CD4-positive, alpha-beta T cell treated with Interleukin-10 for 1 hour (primary cell): ENCODE results near the gene REX1BD.

Experiments
- DNase-seq: peaks from one replicate; pipeline ENCODE4 v3.0.0-alpha.2; 2020

Gene REX1BD

DNA sequence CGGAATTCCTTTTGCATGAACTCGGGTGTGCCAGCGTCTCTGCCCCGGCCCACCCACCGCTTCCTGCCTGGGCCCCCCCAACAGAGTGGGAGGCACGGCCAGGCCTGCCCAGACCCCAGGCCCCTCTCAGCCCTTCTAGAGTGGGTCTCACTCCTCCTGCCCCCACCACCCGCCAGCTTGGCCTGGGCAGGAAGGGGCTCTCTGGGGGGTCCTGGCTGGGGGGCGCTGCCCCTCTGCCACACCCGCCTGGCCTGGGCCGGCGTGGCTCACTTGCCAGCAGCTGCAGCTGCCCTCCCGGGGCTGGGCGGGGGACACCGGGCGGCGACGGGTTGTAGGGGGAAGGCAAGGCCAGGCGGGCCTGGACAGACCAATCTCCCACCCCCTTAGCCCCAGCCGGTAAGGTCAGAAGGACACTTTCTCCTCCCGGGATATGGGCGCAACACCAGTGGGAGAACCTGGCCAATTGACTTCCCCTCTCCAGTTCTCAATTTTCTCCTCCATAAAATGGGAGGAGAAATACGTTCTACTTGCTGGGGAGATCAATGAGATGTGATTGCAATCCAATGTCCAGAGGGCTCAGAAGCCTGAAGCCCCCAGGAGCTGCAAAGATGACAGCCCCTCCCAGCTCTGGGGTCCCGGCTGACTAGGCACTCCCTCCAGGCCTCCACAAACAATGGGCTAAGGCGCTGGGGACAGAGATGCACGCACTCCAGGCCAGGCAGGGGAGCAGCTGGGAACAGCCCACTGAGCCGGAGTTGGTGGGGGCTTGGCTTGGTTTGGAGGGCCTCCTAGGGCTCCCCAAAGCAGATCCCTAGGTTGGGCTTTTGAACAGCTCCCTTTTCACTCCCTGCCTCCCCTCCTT lies 15.6 kb downstream of the REX1BD start:
- no peak for DNase-seq

- no peak for DNase-seq
These were observed 16.2 kb downstream of the REX1BD start for GRCh38 chr19:18604820-18605159.

GRCh38 chr19:18605196-18605545 lies 16.6 kb downstream of the REX1BD start:
- no peak for DNase-seq

GRCh38 chr19:18605546-18606280 lies 17.1 kb downstream of the REX1BD start:
- DNase-seq, result no peak

- no peak for DNase-seq
These were observed 18.0 kb downstream of the REX1BD start, which contains the start of gene CRLF1 for GRCh38 chr19:18606281-18607225. Gene CRLF1, minus strand, starts transcription at chr19:18606799. Its CDS starts 143 bp downstream, at chr19:18606656.

GRCh38 chr19:18607226-18608101 lies 18.9 kb downstream of the REX1BD start:
- no peak for DNase-seq

DNA sequence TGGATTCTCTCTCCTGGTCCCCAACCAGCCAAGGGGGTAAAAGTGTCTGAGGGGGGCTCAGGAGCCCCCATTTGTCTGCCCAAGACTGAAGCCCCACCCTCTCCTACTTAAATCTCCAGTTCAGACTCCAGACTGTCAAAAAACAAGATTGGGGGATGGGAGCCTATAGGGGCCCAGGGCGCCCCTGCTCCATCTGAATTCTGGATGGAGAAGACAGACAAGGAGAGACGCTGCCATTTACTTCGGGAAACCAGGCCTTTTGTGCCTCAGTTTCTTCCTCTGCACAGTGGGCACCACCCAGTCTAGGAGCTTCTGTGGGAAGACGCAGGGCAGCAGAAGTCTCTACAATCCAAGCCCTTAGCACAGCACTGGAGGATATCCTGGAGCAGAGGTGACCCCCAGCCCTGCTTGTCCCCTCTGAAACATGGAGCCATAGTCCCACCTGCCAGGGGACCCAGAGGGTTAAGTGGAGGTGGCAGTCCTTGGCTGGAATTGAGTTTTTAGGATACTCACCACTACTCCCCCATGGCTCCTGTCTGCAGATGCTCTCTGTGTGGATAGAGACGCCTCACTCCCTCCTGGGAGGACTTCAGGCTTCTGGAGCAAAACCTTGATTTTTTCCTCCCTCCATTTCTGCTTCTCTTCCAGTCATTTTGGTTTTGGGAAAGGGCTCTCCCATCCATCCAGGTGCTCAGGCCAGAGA lies 19.7 kb downstream of the REX1BD start:
- no peak for DNase-seq

DNA sequence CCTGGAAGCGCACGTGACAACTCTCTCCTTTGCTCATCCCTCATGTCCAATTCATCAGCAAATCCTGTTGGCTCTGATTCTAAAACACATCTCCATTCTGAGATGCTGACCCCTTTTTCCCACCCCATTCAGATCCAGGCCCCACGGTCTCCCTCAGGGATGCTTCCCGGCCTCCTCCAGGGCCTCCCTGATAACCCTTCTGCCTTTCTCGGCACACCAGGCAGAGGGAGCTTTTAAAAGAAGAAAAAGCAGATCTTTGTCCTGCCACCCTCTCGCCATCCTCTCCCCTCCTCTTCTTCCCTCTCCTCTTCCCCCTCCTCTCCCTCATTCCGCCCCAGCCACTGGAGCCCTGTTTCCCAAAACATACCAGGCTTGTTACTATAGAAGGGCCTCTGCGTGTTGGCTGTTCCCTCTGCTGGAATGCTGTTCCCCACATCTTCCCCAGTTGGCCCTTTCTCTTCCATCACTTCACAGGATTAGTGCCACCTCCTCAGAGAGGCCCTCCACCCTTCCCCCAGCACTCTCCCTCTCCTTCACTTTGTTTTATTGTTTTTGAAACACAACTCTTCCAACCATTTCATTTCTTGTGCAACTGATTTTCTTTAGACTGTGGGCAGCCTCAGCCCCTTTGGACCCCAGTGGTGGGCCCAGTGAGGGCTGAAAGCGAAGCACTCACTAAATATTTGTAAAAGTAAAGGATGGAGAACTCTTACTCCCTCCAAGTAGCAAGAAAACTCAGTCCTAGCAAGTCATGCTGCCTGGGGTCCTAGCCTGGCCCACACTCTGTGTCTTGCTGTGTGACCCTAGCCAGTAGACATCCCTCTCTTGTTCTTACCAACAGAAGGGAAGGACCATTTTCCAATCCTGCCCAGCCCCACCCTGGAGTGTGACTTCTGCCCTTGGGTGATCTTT lies 20.5 kb downstream of the REX1BD start:
- DNase-seq, result no peak

DNA sequence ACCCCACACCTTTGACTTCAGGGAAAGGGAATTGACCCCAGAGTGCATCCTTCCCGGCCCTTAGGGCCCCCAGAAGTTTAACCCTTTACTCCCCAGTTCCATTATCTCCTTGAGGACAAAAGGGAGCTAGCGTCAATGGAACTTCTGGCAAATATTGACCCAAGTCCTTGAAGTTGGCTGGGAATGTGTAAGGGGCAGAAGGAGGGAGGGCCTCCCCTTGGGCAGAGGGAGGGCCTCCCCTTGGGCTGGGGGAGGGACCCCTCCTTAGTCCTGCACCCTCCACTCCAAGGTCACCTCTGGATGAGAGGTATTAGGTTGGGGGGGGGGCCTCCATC lies 21.1 kb downstream of the REX1BD start:
- DNase-seq, result no peak

DNA sequence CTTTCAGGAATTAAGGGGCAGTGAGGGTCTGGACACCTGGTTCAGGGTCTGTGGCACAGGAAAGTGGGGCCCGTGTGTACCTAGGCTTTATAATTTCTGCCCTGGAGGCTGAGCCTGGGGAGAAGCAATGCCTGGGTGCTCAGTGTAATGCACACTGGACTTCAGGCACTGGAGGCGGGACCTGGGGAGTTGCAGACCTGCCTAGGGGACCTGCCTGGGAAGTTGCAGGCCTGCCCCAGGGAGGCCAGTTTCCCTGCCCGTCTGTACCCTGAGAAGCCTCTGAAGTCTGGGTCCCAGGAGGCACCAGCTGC lies 21.6 kb downstream of the REX1BD start:
- DNase-seq, result no peak

DNA sequence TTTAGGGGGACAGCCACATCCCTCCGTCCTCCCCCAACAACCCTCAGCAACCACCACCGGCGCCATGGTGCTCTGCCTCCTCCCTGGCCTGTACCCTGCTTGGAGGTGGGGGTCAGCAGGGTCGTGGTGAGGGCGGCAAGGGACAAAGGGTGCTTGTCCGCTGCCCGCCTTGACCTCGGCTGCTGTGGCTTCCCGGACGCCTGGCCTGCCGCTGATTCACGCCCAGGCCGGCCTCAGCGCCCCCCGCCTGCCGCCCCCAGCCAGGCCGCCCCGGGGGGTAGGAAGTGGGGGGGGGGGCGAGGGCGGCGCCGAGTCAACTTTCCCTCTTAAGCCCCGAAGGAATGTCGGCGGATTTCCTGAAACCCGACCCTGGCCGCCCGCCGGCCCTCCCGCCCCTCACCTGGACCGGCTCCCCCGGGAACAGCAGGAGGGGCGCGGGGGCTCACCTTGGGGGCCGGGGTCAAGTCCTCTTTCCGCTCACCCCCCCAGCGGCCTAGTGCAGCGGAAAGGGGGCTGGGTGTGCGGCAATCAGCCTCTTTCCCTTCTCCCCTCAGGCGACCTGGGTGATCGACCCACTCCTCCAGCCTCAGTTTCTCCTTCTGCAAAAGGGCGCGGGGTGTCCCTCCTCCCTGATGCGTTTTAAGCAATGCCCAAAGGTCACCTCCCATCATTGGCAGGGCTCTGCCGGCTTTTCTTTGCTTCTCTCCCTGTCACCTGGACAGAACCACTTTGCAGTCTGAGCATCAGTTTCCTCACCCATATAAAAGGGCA lies 22.1 kb downstream of the REX1BD start:
- DNase-seq, result no peak

- DNase-seq, result peak; percentile 38
These were observed 22.9 kb downstream of the REX1BD start for GRCh38 chr19:18611327-18612050.

DNA sequence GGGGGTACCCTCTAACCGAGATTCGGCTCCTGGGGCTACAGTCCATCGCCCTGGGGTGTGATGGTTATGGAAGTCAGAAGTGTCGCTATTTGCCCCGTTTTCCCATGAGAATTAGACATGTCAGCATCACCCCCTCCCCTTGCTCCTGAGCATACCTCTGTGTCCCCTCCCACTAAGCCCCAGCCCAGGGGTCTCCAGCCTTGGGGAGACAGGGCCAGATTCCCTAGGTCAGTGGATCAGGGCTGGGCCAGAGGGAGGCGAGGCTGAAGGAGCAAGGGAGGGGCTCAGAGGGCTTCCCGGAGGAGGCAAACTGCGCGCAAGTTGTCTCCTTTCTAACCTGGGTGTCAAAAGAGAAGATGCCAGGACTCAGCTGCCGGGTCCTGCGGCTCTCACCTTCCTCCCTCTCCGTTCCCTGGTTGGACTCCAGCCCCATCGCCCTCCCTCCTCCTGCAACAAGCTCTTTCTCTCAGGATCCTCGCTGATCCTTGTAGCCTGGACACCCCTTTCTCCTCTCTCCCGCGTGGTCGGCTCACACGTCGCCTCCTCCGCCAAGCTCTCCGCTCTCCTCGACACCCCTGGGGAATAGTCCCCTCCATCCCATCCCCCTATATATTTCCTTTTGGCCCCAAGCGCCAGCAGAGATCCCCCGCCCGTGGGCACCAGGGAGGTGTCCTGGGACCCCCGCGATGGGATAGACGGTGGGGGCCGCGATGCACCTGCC lies 23.6 kb downstream of the REX1BD start:
- no peak for DNase-seq

DNA sequence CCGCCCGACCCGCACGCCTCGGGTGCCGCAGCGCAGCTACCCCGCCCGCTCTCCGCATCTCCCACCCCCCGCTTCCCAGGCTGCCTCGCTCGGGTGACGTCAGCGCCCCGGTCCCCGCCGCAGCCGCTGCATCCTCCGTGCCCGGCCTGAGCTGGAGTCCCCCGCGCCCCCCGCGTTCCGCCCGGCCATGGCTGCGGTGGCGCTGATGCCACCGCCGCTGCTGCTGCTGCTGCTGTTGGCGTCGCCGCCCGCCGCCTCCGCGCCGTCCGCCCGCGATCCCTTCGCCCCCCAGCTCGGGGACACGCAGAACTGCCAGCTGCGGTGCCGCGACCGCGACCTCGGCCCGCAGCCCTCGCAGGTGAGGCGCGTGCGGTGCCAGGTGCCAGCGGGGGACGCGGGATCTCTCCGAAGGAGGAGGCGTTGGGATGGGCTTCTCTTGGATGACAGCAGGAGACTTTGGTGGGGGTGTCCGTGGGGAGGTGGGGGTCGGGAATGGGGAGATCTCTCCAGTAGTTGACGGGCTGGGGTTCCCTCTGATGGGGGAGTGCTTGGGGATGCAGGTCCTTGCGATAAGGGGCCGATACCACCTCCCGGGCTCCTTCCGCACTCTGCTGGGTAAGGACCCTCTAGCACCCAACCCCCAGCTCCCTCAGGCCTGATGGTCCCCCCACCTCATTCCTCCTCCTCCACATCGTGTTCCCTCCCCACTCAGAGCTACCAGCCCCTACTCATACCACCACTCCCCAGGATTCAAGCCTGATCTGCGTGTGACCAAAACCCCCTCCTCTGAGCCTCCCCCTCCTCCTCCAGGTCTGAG lies 24.4 kb downstream of the REX1BD start, which contains the start of gene TMEM59L:
Gene TMEM59L, plus strand, starts transcription at position 99 of the 817 bp plus-strand sequence. Its CDS starts 89 bp downstream, at position 188.
- DNase-seq, result peak; percentile 62

GRCh38 chr19:18613589-18614234 lies 25.1 kb downstream of the REX1BD start:
- DNase-seq, result no peak

DNA sequence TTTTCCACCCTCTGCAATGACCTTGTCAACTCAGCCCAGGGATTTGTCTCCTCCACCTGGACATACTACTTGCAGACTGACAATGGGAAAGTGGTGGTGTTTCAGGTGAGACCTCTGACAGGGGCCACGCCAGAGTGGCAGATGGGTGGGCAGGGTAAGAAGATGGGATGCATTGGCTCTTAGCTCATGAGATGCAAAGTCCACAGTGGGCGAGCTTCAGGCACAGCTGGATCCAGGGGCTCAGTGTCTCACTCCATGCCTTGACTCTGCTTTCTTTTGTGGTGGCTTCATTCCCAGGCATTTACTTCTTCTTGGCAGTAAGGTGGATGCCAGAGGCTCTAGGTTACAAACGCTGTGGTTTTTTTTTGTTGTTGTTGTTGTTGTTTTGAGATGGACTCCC lies 27.4 kb downstream of the REX1BD start:
- DNase-seq, result no peak

DNA sequence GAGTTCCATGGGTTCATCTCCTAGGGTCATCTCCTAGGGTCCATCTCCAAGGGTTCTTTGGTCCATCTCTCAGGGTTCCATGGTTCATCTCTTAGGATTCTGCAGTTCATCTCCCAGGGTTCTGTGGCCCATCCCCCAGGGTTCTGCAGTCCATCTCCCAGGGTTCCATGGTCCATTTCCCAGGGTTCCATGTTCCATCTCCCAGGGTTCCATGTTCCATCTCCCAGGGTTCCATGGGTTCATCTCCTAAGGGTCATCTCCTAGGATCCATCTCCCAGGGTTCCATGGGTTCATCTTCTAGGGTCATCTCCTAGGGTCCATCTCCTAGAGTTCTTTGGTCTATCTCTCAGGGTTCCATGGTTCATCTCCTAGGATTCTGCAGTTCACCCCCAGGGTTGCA lies 29.0 kb downstream of the REX1BD start:
- no peak for DNase-seq
